ENCODE measurements around the gene UBE2N.

UBE2N gene

GRCh38 chr12:93379326-93379980 lies 62.3 kb downstream of the UBE2N start:
- peak in 1 of 2 experiments; percentile 20 for DNase-seq

- DNase-seq: peak; percentile 74 to 83
These were observed 62.8 kb downstream of the UBE2N start for GRCh38 chr12:93378998-93379325.

- peak; percentile 47 to 57 for DNase-seq
These were observed 63.4 kb downstream of the UBE2N start for GRCh38 chr12:93378196-93378997.

GRCh38 chr12:93377252-93378195 lies 64.2 kb downstream of the UBE2N start, which contains the start of gene NUDT4:
Gene NUDT4, plus strand, starts transcription at chr12:93377925. Its CDS starts 398 bp downstream, at chr12:93378323.
- peak; percentile 83 to 92 for DNase-seq

- DNase-seq: peak in 1 of 2 experiments; percentile 13
These were observed 65.1 kb downstream of the UBE2N start for GRCh38 chr12:93376436-93377251.

GRCh38 chr12:93375906-93376305 lies 65.8 kb downstream of the UBE2N start:
- no peak for DNase-seq

- no peak for DNase-seq
These were observed 67.6 kb downstream of the UBE2N start for GRCh38 chr12:93373961-93374656.

GRCh38 chr12:93370947-93371346 lies 70.8 kb downstream of the UBE2N start:
- no peak for DNase-seq

- no peak for DNase-seq
These were observed 72.2 kb downstream of the UBE2N start for GRCh38 chr12:93369505-93369904.

GRCh38 chr12:93368766-93369165 lies 73.0 kb downstream of the UBE2N start:
- DNase-seq: no peak

GRCh38 chr12:93366422-93366821 lies 75.3 kb downstream of the UBE2N start:
- DNase-seq: peak in 1 of 2 experiments; percentile 7

GRCh38 chr12:93365616-93366405 lies 75.9 kb downstream of the UBE2N start:
- no peak for DNase-seq

- no peak for DNase-seq
These were observed 77.9 kb downstream of the UBE2N start for GRCh38 chr12:93363841-93364297.

- no peak for DNase-seq
These were observed 80.4 kb downstream of the UBE2N start for GRCh38 chr12:93361151-93361919.

- DNase-seq: no peak
These were observed 81.1 kb downstream of the UBE2N start for GRCh38 chr12:93360688-93361087.

- no peak for DNase-seq
These were observed 82.9 kb downstream of the UBE2N start for GRCh38 chr12:93358821-93359220.

- DNase-seq: no peak
These were observed 83.7 kb downstream of the UBE2N start for GRCh38 chr12:93358058-93358457.

- no peak for DNase-seq
These were observed 85.5 kb downstream of the UBE2N start for GRCh38 chr12:93356214-93356613.

Measured in NCI-H524 (cell line).